ENCODE data around the gene MALAT1. TPM values are rescaled to one million over a fixed set of nuclear protein-coding genes. Genes with fewer than 3 reads are reported as not detected.

MALAT1 gene
- total and polyA plus RNA-seq, 10 of the 15 experiments (the other 5 are each of a cell fraction or from before 2014, with no cell fraction given): 448 to 8,160 (median 2,019) TPM

DNA sequence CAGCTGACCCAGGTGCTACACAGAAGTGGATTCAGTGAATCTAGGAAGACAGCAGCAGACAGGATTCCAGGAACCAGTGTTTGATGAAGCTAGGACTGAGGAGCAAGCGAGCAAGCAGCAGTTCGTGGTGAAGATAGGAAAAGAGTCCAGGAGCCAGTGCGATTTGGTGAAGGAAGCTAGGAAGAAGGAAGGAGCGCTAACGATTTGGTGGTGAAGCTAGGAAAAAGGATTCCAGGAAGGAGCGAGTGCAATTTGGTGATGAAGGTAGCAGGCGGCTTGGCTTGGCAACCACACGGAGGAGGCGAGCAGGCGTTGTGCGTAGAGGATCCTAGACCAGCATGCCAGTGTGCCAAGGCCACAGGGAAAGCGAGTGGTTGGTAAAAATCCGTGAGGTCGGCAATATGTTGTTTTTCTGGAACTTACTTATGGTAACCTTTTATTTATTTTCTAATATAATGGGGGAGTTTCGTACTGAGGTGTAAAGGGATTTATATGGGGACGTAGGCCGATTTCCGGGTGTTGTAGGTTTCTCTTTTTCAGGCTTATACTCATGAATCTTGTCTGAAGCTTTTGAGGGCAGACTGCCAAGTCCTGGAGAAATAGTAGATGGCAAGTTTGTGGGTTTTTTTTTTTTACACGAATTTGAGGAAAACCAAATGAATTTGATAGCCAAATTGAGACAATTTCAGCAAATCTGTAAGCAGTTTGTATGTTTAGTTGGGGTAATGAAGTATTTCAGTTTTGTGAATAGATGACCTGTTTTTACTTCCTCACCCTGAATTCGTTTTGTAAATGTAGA lies 1.7 kb downstream of the MALAT1 start (continued):
- TF ChIP-seq CEBPB (IDR thresholded peaks at IDR 0.05; ENCODE audit: borderline replicate concordance in 1 of 2, low read depth in 2 of 2, low read length in 2 of 2) (no peak), EP300 (IDR thresholded peaks at IDR 0.05; ENCODE audit: borderline replicate concordance in 1 of 2, control insufficient read depth in 1 of 2, low read depth in 2 of 2, low read length in 2 of 2) (no peak), PRDM15 (CRISPR knock-in tag; IDR thresholded peaks at IDR 0.05) (0 out of 2 replicates have a peak, but pooled peaks have one; percentile 8), SIN3A (IDR thresholded peaks at IDR 0.05; ENCODE audit: low read depth, low read length) (no peak)

- ChIA-PET RAD21 (ENCODE audit: unreplicated experiment) (interaction anchor here (1.8 to 14.2 kb wide), 3 partner anchors 9 to 79 kb away, joined by 5 to 282 read pairs (median 208); partner anchors contain the start of gene NEAT1), CTCF (interaction anchor here (7.0 to 27.9 kb wide), 3 partner anchors 6 to 83 kb away, joined by 77 to 728 read pairs (median 93); no protein-coding TSS in a partner anchor), POLR2A (interaction anchor here (2.1 to 16.2 kb wide), 5 partner anchors 5 to 81 kb away, joined by 11 to 429 read pairs (median 192); partner anchors contain the start of genes MALAT1 and NEAT1), SMC1A (ENCODE audit: uncharacterized antibody, unreplicated experiment) (interaction anchor here (9.1 to 19.3 kb wide), 3 partner anchors 8 to 83 kb away, joined by 115 to 481 read pairs (median 146); partner anchors contain the start of gene MALAT1)
- no peak for DNase-seq (ENCODE audit: low read depth, low spot score)
- BruUV-seq (replicated peaks): no TSS peak
- Histone ChIP-seq H4K20me1 (ENCODE audit: control insufficient read depth, insufficient read depth) (peaks cover 15% of the 10 kb centered on the region), H3K27me3 (replicated peaks in 1 of 2; ENCODE audit: control insufficient read depth in 2 of 2, insufficient read depth in 2 of 2, low read length in 1 of 2) (no peaks in the 10 kb centered on the region), H3K4me1 (ENCODE audit: control insufficient read depth, insufficient read depth, low read length) (peaks cover 13% of the 10 kb centered on the region), H3K27ac (ENCODE audit: control insufficient read depth, insufficient read depth) (peak overlapping the region; percentile 100), H3K9me3 (replicated peaks; ENCODE audit: control insufficient read depth, insufficient read depth, low read length) (no peaks in the 10 kb centered on the region), H3K4me2 (ENCODE audit: control insufficient read depth, insufficient read depth) (no peak overlapping the region), H3K36me3 (ENCODE audit: control insufficient read depth in 2 of 2, insufficient read depth in 2 of 2, low read length in 1 of 2) (peaks cover 6 to 35% of the 10 kb centered on the region in 2 experiments), H3K4me3 (peak overlapping the region; percentile 98), H3K79me2 (ENCODE audit: control insufficient read depth, insufficient read depth, low read length) (peaks cover 96% of the 10 kb centered on the region), H2AFZ (ENCODE audit: control insufficient read depth, low read depth, low read length) (no peak overlapping the region), H3K9ac (ENCODE audit: control insufficient read depth, insufficient read depth, low read length) (peak overlapping the region; percentile 100)
- in situ Hi-C loops (cut with MboI) (no loop called here), intact Hi-C loops (cut with micrococcal nuclease; ENCODE audit: unreplicated experiment) (no loop called here)
- ATAC-seq: no peak
- no peak for FAIRE-seq
- 0% methylated on average over 2 of the region's 2 CpGs for WGBS (ENCODE audit: insufficient coverage, insufficient replicate concordance, low lambda C conversion rate, missing lambda C conversion rate)
- TF ChIP-seq POLR2AphosphoS5 (IDR thresholded peaks at IDR 0.05; ENCODE audit: low read length) (no peak; the same call in 1 of the 2 replicates), NBN (IDR thresholded peaks at IDR 0.05) (no peak), CHD1 (IDR thresholded peaks at IDR 0.05; ENCODE audit: low read depth, low read length) (peak; percentile 86; the same call in 1 of the 2 replicates), POLR2AphosphoS2 (IDR thresholded peaks at IDR 0.05; ENCODE audit: low read depth, low read length) (peak; percentile 25; the same call in 1 of the 2 replicates), CBFB (IDR thresholded peaks at IDR 0.05; ENCODE audit: low read depth) (no peak), MEF2B (IDR thresholded peaks at IDR 0.05; ENCODE audit: partially characterized antibody, poor library complexity, severe bottlenecking) (no peak), YBX1 (IDR thresholded peaks at IDR 0.05) (no peak), MTA2 (IDR thresholded peaks at IDR 0.05; ENCODE audit: low read depth) (no peak), TCF3 (IDR thresholded peaks at IDR 0.05; ENCODE audit: borderline replicate concordance, insufficient read depth, low read depth, low read length) (no peak), SKIL (IDR thresholded peaks at IDR 0.05; ENCODE audit: low read depth, poor library complexity, severe bottlenecking) (peak; percentile 26), SMAD5 (IDR thresholded peaks at IDR 0.05; ENCODE audit: low read depth) (no peak), ZNF622 (IDR thresholded peaks at IDR 0.05) (no peak), EED (IDR thresholded peaks at IDR 0.05; ENCODE audit: low read depth) (no peak)
Observed at GRCh38 chr11:65501186-65501471, 2.3 kb downstream of the MALAT1 start.

Data from GM12878 (cell line).